Activated naive CD4-positive, alpha-beta T cell treated with anti-CD3 and anti-CD28 coated beads, Interleukin-2, amount 10 ng/mL, durations not matched to agents 7 days and 5 days (primary cell): ENCODE measurements around the gene THYN1.
A peak's percentile ranks its signal among the peaks of the same experiment; 100 is the strongest.

Experiments used
- CTCF ChIA-PET: fragments of 350-600 bp; sonication (Branson Sonifier 250); formaldehyde crosslinking; loops from one replicate; lab custom pipeline; 2021; ENCODE audit warnings: antibody characterized with exemption; lab: Charles Lee
- DNase-seq: peaks from one replicate; pipeline ENCODE4 v3.0.0-alpha.2; 2020
- H3K27ac Mint-ChIP-seq: one replicate; pipeline ENCODE4 v1.8.0; 2021; ENCODE audit warnings: mild to moderate bottlenecking, moderate library complexity, mixed read lengths
- H3K27me3 Mint-ChIP-seq: one replicate; pipeline ENCODE4 v1.8.0; 2021; ENCODE audit warnings: mild to moderate bottlenecking, mixed read lengths
- H3K36me3 Mint-ChIP-seq: one replicate; pipeline ENCODE4 v1.8.0; 2021; ENCODE audit warnings: mixed read lengths
- H3K4me1 Mint-ChIP-seq: one replicate; pipeline ENCODE4 v1.8.0; 2021; ENCODE audit warnings: mixed read lengths
- H3K4me3 Mint-ChIP-seq: one replicate; pipeline ENCODE4 v1.8.0; 2021; ENCODE audit warnings: mild to moderate bottlenecking, moderate library complexity, mixed read lengths
- H3K9me3 Mint-ChIP-seq: one replicate; pipeline ENCODE4 v1.8.0; 2021; ENCODE audit warnings: mixed read lengths

THYN1 gene

DNA sequence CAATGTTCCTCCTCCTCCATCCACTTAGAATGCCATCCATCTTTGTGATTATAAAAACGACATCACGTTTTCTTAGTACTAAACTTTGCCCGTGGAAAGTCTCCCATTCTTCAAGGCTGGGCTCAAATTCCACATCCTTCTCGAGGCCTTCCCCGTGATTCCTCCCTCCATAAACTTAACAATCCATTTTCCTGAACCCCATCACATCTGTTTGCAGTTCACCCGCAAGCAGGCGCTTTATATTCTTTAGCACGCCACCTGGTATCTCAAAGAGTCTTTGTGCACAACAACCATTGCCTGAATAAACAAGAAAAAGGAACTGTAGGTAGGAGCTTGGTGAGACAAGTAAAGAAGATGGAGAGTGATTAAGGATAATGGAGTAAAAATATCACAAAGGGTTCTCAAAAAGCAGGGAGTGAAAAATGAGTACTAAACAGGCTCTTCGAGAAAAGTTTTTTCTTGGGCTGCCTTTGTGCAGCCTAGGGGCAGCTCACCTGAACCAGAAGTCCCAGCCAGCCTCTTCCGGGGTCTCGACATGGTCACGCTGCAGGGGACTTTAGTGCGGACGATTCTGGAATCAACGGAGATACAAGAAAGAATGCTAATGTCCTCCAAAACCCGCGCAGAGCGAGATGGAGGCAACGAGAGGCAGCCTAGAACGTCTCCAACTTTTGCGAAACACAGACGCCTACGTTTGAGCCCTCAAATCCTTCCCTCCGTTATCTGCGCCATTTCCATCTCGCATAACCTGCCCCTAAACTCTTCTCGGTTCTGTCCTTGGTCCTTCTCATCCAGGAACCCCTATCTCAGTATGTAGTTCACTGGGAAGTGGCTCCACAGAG, 585 bp downstream of the THYN1 start:
- DNase-seq: peak; percentile 49
- Mint-ChIP-seq H3K36me3 (peaks cover 23% of the 10 kb centered on the region), H3K27ac (peak overlapping the region; percentile 85), H3K27me3 (no peaks in the 10 kb centered on the region), H3K9me3 (no peaks in the 10 kb centered on the region), H3K4me3 (peak overlapping the region; percentile 94), H3K4me1 (peaks cover 44% of the 10 kb centered on the region)
- CTCF ChIA-PET: interaction anchor here (1.0 to 2.5 kb wide), 4 partner anchors 10 to 45 kb away, joined by 3 to 19 read pairs (median 3); no protein-coding TSS in a partner anchor

DNA sequence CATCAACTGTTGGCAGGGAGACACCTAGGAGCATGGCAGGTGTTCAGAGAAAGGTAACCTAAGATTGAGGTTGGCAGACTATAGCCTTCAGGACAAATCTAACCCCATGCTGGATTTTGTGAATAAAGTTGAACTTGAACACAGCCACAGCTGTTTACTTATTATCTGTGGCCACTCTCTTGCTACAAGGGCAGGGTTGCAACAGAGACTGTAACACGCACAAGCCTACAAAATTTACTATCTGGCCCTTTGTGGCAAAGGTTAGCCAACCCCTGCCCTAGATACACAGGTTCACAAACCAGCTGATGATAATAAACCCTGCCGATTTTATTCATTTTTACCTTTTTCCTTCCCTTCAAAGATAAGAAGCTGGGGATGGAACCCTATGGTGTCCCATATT, 2.5 kb downstream of the THYN1 start:
- peaks cover 24% of the 10 kb centered on the region for H3K36me3 Mint-ChIP-seq
- H3K27me3 Mint-ChIP-seq: no peaks in the 10 kb centered on the region

DNA sequence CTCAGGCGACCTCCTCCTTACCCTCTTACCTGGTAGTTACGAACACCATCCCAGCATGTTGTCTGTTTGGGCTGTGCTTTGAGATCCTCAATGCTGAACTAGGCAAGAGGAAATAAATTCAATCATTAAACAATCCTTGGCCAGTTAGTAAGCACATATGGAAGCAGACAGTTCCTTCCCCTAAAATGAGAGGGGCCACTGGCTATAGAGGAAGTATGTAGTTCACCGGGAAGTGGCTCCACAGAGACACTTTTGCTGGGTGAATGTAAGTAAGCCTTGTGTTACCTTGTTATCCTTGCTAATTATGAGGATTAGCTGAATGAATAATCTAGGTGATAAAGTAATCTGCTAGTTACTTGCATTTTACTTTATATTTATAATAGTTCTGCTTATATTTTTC, 2.9 kb downstream of the THYN1 start:
- CTCF ChIA-PET: interaction anchor here (0.6 kb wide), 1 partner anchor 42 kb away, joined by 3 read pairs; no protein-coding TSS in a partner anchor
- H3K27ac Mint-ChIP-seq: no peak overlapping the region
- no peak overlapping the region for H3K4me3 Mint-ChIP-seq
- H3K27me3 Mint-ChIP-seq: no peaks in the 10 kb centered on the region
- no peak for DNase-seq
- H3K36me3 Mint-ChIP-seq: peaks cover 24% of the 10 kb centered on the region
- H3K4me1 Mint-ChIP-seq: peaks cover 38% of the 10 kb centered on the region
- no peaks in the 10 kb centered on the region for H3K9me3 Mint-ChIP-seq

More for the DNA sequence above, 2.5 kb downstream of the THYN1 start:
- H3K4me1 Mint-ChIP-seq: peaks cover 42% of the 10 kb centered on the region
- CTCF ChIA-PET: interaction anchor here (0.6 to 2.5 kb wide), 3 partner anchors 11 to 62 kb away, joined by 3 to 19 read pairs (median 3); no protein-coding TSS in a partner anchor
- no peaks in the 10 kb centered on the region for H3K9me3 Mint-ChIP-seq
- no peak overlapping the region for H3K4me3 Mint-ChIP-seq
- no peak overlapping the region for H3K27ac Mint-ChIP-seq
- DNase-seq: no peak

DNA sequence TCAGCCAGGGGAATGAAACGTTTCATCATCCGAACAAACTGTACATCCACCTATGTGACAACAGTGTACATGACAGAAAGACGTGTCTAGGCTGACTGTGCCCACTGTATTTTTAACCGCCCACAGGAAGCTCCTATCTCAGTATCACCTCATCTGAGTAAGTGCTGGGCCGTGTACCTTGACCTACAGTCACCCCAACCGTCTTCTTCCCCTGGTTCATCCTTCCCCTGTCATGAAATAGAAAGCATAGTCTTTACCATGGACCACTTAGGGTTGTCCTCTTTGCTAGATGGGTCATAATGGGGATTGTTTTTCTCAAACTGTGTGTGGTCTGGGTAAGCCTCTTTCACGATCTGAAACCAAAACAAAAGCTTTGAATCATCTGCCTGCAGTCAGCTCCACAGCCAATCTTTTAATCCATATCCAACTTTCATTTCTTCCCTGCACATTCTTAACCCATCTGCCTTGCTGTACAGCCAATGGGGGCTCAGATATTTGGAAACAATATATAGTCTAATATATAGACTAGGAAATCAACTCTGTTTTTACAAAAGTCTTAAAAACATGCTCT, 4.2 kb downstream of the THYN1 start:
- H3K9me3 Mint-ChIP-seq: no peaks in the 10 kb centered on the region
- H3K27me3 Mint-ChIP-seq: no peaks in the 10 kb centered on the region
- H3K36me3 Mint-ChIP-seq: peaks cover 32% of the 10 kb centered on the region
- H3K4me3 Mint-ChIP-seq: no peak overlapping the region
- no peak for DNase-seq
- CTCF ChIA-PET: interaction anchor here (1.1 to 2.0 kb wide), 3 partner anchors 13 to 27 kb away, joined by 3 to 7 read pairs (median 3); partner anchors contain the start of genes GLB1L3 and VPS26B
- peaks cover 26% of the 10 kb centered on the region for H3K4me1 Mint-ChIP-seq
- peak overlapping the region; percentile 54 for H3K27ac Mint-ChIP-seq

DNA sequence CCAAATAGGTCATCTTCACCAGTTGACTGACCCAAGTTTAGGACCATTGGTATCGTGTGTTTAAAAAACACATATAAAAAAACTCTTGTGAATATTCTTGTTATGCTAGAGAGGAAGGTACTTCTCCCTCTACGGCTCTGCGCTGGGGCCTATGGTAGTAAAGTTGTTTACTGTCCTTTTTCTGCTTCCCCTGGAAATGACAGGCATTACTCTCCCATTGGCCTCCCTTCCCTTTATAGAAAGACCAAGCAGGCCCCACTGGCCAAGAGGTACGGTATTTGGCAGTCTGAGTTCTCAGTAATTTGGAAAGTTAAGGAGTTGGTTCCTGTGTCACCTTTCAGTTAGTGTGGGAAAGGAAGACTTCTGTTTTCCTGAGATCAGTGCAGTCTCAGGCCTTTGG, 6.5 kb downstream of the THYN1 start:
- CTCF ChIA-PET: no interaction called here
- H3K27ac Mint-ChIP-seq: peak overlapping the region; percentile 51
- peaks cover 44% of the 10 kb centered on the region for H3K36me3 Mint-ChIP-seq
- H3K4me3 Mint-ChIP-seq: no peak overlapping the region
- no peaks in the 10 kb centered on the region for H3K9me3 Mint-ChIP-seq
- no peaks in the 10 kb centered on the region for H3K27me3 Mint-ChIP-seq
- no peak for DNase-seq
- H3K4me1 Mint-ChIP-seq: peaks cover 14% of the 10 kb centered on the region

DNA sequence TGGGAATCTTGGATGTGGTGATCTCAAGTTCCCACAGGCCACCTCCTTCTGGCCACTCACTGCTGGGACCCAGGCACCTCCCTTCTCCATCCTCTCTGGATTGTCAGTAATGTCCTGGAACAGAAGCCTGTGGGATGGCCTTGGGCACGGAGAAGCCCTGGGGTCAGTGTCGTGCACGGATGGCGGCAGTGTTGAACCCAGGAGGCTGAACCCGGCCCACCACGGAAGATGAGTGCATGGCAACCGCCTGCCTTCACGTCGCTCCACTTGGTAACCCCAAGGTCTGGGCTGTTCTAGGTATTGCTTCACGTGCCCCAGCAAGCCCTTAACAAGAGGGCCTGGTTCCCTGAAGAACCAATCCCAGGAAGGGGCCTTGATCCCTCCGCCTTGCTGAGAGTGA, 7.1 kb downstream of the THYN1 start:
- Mint-ChIP-seq H3K27ac (no peak overlapping the region), H3K9me3 (no peaks in the 10 kb centered on the region), H3K36me3 (peaks cover 44% of the 10 kb centered on the region), H3K27me3 (no peaks in the 10 kb centered on the region), H3K4me1 (peaks cover 8% of the 10 kb centered on the region), H3K4me3 (no peak overlapping the region)
- no peak for DNase-seq
- CTCF ChIA-PET: interaction anchor here (3.1 kb wide), 1 partner anchor 37 kb away, joined by 32 read pairs; no protein-coding TSS in a partner anchor

DNA sequence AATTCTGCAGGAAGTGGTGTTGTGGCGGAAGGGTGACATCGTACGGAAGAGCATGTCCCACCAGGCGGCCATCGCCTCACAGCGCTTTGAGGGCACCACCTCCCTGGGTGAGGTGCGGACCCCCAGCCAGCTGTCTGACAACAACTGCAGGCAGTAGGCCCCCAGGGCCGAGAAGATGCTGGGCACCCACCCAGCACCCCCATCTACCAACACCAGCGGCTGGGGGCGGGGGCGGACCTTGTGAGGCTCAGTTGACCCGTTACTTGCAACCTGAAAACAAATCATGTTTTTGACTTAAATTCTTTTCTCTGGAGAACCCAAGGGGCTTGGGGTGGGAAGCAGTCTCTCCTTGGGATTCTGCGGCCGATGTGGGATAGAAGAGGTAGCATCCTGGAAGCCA, 7.7 kb downstream of the THYN1 start:
- CTCF ChIA-PET: interaction anchor here (0.8 to 3.1 kb wide), 5 partner anchors 19 to 122 kb away, joined by 3 to 32 read pairs (median 4); partner anchors contain the start of gene VPS26B
- H3K27me3 Mint-ChIP-seq: no peaks in the 10 kb centered on the region
- no peak overlapping the region for H3K27ac Mint-ChIP-seq
- H3K36me3 Mint-ChIP-seq: peaks cover 44% of the 10 kb centered on the region
- no peak overlapping the region for H3K4me3 Mint-ChIP-seq
- H3K4me1 Mint-ChIP-seq: peaks cover 8% of the 10 kb centered on the region
- DNase-seq: no peak
- no peaks in the 10 kb centered on the region for H3K9me3 Mint-ChIP-seq

DNA sequence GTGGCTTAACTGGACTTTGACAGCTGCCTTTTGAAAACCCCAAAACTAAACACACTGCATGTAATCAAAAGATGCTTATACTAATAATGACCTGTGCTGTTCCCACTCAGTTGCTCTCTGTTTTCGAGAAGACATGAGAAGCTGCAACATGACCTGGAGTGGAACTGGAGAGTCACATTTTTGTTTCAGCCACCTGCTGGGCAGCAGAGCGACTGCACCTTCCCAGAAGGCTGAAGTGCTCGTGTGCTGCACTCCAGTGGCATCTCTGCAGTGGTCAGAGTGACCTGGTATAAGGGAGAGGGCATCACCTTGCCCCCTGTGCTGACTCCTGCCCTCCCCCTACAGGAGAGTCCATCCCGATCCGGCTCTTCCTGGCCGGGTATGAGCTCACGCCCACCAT, 8.6 kb downstream of the THYN1 start:
- Mint-ChIP-seq H3K9me3 (no peaks in the 10 kb centered on the region), H3K27ac (no peak overlapping the region), H3K36me3 (peaks cover 50% of the 10 kb centered on the region), H3K27me3 (no peaks in the 10 kb centered on the region), H3K4me3 (no peak overlapping the region), H3K4me1 (peaks cover 8% of the 10 kb centered on the region)
- peak; percentile 41 for DNase-seq
- CTCF ChIA-PET: interaction anchor here (0.6 to 3.1 kb wide), 9 partner anchors 9 to 79 kb away, joined by 3 to 32 read pairs (median 4); partner anchors contain the start of genes NCAPD3 and VPS26B

DNA sequence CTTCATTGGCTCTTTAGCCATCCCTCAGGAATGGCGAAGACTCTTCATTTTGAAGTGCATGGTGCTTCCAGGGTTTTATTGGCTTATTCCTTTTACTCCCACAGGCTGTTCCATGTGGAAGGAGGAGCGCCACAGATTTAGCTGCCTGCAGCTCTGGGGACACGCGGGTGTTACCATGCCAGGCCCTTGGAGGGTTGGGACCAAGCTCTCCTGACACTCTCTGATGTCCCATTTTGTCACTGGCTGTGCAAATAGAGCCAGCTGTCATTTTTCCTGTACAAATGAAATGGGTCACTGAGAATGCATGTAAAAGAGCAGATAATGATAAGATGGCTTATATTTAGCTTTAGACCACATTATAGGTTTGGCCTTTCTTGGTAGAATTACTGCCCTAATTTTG, 9.2 kb downstream of the THYN1 start:
- H3K4me1 Mint-ChIP-seq: peaks cover 3% of the 10 kb centered on the region
- CTCF ChIA-PET: interaction anchor here (0.6 to 3.1 kb wide), 10 partner anchors 8 to 194 kb away, joined by 3 to 32 read pairs (median 4); partner anchors contain the start of genes NCAPD3 and VPS26B
- H3K36me3 Mint-ChIP-seq: peaks cover 48% of the 10 kb centered on the region
- H3K27me3 Mint-ChIP-seq: no peaks in the 10 kb centered on the region
- no peaks in the 10 kb centered on the region for H3K9me3 Mint-ChIP-seq
- no peak for DNase-seq
- H3K27ac Mint-ChIP-seq: no peak overlapping the region
- H3K4me3 Mint-ChIP-seq: no peak overlapping the region

DNA sequence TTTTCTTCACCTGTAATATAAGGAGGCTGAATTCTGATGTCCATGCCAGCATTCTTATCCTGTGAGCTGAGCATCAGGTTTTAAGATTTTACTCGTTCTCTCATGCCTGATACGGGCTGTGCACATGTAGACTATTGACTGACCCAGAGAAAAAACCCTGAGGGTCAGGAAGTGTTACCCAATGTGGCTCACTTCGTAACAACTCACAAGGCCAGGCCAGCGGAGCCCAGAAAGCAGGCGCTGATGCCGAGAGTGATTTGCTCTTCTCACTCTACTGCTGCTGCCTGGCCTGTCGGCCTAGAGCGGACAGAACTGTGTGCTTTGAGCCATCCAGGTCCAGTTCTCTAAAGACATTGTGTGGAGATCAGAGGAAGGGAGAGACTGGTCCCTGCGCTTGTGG, 10.8 kb downstream of the THYN1 start:
- CTCF ChIA-PET: interaction anchor here (0.7 kb wide), 1 partner anchor 19 kb away, joined by 3 read pairs; no protein-coding TSS in a partner anchor
- Mint-ChIP-seq H3K9me3 (no peaks in the 10 kb centered on the region), H3K27me3 (no peaks in the 10 kb centered on the region), H3K27ac (no peak overlapping the region), H3K4me3 (no peak overlapping the region), H3K4me1 (no peaks in the 10 kb centered on the region), H3K36me3 (peaks cover 45% of the 10 kb centered on the region)
- DNase-seq: no peak

DNA sequence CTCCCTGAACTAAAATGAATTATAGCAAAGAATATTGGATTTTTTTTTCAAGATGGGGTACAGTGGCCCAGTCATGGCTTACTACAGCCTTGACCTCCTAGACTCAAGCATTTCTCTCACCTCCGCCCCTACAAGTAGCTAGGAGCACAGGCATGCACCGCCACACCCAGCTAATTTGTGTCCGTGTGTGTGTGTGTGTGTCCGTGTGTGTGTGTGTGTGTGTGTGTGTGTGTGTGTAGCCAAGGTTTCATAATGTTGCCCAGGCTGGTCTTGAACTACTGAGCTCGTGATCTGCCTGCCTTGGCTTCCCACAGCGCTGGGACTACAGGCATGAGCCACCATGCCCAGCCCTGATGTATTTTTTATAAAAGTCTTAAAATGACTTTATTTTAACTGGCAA, 12.6 kb downstream of the THYN1 start:
- peaks cover 47% of the 10 kb centered on the region for H3K36me3 Mint-ChIP-seq
- H3K4me3 Mint-ChIP-seq: no peak overlapping the region
- H3K9me3 Mint-ChIP-seq: no peaks in the 10 kb centered on the region
- H3K27ac Mint-ChIP-seq: no peak overlapping the region
- CTCF ChIA-PET: interaction anchor here (1.1 kb wide), 1 partner anchor 34 kb away, joined by 3 read pairs; no protein-coding TSS in a partner anchor
- DNase-seq: no peak
- H3K27me3 Mint-ChIP-seq: no peaks in the 10 kb centered on the region
- no peaks in the 10 kb centered on the region for H3K4me1 Mint-ChIP-seq

DNA sequence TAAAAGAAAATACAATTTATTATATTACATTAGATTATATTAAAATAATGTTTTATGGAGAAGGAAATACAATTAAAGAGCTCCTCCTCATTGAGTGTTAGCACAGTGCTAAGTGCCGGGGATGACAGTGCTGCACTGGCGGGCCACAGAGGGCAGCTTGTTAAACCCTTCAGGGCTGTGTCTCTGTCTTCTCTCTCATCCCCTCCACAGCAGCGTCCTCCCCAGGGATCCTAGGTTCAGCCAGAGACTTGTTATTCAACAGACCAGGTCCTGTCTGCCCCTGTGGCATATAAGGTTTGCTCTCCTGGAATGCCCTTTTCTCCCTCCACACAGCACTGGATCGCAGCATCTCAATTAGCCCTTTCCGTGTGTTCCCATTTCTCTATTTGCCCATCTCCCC, 14.2 kb downstream of the THYN1 start:
- Mint-ChIP-seq H3K9me3 (no peaks in the 10 kb centered on the region), H3K4me3 (no peak overlapping the region), H3K27ac (no peak overlapping the region), H3K27me3 (no peaks in the 10 kb centered on the region), H3K36me3 (peaks cover 43% of the 10 kb centered on the region), H3K4me1 (no peaks in the 10 kb centered on the region)
- no peak for DNase-seq
- CTCF ChIA-PET: interaction anchor here (1.4 kb wide), 1 partner anchor 13 kb away, joined by 3 read pairs; no protein-coding TSS in a partner anchor

DNA sequence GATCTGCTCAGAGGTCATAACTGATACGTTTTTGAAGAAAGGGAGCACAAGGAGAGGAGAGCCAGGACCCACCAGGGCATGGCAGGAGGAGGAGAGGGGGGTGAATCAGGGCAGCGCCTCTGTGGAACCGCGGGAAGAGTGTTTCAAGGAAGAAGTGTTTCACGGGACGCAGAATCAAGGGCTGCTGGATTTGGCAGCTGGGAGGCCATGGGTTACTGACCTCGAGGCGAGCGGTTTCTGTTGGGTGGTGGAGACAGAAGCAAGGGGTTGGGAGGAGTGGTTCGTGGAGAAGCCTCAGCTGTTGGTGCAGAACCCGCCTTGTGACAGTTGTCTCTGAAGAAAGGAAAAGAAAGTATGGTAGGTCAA, 15.6 kb downstream of the THYN1 start:
- Mint-ChIP-seq H3K4me3 (no peak overlapping the region), H3K9me3 (no peaks in the 10 kb centered on the region), H3K36me3 (peaks cover 35% of the 10 kb centered on the region), H3K27me3 (no peaks in the 10 kb centered on the region), H3K27ac (no peak overlapping the region), H3K4me1 (peaks cover 5% of the 10 kb centered on the region)
- DNase-seq: no peak
- CTCF ChIA-PET: no interaction called here

DNA sequence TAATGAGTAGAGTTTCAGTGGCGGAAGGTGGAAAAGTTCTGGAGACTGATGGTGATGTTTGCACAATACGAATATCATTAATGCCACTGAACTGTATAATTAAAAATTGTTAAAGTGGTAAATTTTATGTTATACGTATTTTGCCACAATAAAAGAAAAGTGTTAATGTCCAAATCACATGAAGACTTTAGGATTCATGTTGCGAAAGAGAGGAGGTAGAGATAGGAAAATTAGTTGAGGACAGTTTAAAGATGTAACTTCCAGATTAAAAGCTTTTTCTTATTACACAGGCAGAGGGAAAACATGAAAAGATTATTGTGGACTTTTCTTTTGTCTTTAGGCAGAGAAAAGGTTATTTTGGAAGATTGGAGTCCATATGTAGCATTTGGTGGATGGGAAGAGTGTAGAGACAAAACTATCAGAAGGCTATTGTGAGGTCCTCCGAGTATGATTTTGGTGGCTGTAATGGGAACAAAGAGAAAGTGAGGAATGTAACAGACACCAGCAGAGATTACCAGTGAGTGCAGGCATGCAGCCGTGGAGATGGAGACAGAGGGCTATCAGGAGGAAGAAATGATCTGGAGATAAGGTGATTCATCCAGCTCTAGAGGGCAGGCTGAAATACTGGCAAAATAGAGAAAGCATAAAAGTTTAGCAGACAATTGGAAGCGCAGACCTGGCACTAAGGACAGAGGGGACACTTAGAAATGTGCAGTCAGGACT, 16.2 kb downstream of the THYN1 start:
- Mint-ChIP-seq H3K4me3 (no peak overlapping the region), H3K27me3 (no peaks in the 10 kb centered on the region), H3K4me1 (peaks cover 11% of the 10 kb centered on the region), H3K27ac (no peak overlapping the region), H3K36me3 (peaks cover 33% of the 10 kb centered on the region), H3K9me3 (no peaks in the 10 kb centered on the region)
- CTCF ChIA-PET: no interaction called here
- DNase-seq: no peak
